Esophagus squamous epithelium (tissue), 5 donors: ENCODE results near the gene MRPL33. TPM values are rescaled to one million over a fixed set of nuclear protein-coding genes. Genes with fewer than 3 reads are reported as not detected.

Source experiments
- DNase-seq: peaks from one replicate; lab custom pipeline; 2025; lab: John Stamatoyannopoulos, UW
- H3K27ac ChIP-seq, 4 donors: fragments of 200-600 bp; sonication (generic); one replicate each; pipeline ENCODE4 v1.5.1; 2016 to 2019; ENCODE audit warnings: mild to moderate bottlenecking in 1 of 4
- H3K27me3 ChIP-seq, 4 donors: fragments of 200-600 bp; sonication (generic); 1 replicate in 3 of 4; 2 replicates in 1 of 4; pipeline versions ENCODE4 v1.5.1 to v1.6.0; 2017 to 2021; ENCODE audit warnings: antibody characterized with exemption in 1 of 4
- H3K36me3 ChIP-seq, 3 donors: fragments of 200-600 bp; sonication (generic); one replicate each; pipeline ENCODE4 v1.5.1; 2016 to 2019
- H3K4me1 ChIP-seq, 3 donors: fragments of 200-600 bp; sonication (generic); one replicate each; pipeline ENCODE4 v1.5.1; 2017 to 2019
- H3K4me3 ChIP-seq, 4 donors: fragments of 200-600 bp; sonication (generic); 1 replicate in 3 of 4; 2 replicates in 1 of 4; pipeline ENCODE4 v1.5.1; 2016 to 2019; ENCODE audit warnings: mild to moderate bottlenecking in 2 of 4, moderate library complexity in 1 of 4
- H3K9me3 ChIP-seq, 3 donors: fragments of 200-600 bp; sonication (generic); one replicate each; pipeline ENCODE4 v1.5.1; 2016 to 2019
- CTCF ChIP-seq, 6 experiments: fragments of 450-650 bp in 4 of 6; fragments of 200-600 bp in 2 of 6; sonication (generic) in 2 of 6; IDR thresholded peaks; one replicate each; pipeline ENCODE4 v1.5.1; 2016 to 2019; ENCODE audit warnings: antibody characterized with exemption in 6 of 6, mild to moderate bottlenecking in 4 of 6, moderate library complexity in 4 of 6
- POLR2A ChIP-seq, 4 donors: fragments of 450-650 bp; IDR thresholded peaks; one replicate each; pipeline ENCODE4 v1.6.1; 2017; ENCODE audit warnings: antibody characterized with exemption in 4 of 4, mild to moderate bottlenecking in 4 of 4, moderate library complexity in 3 of 4
- WGBS, 2 donors: methylation state at CpG; one replicate each; pipeline ENCODE4 v1.1.5; 2018; 5-methylcytosine and 5-hydroxymethylcytosine counted together
- intact Hi-C: fragments of 100-400 bp; cut with DNase I; formaldehyde crosslinking; loops from one replicate; pipeline ENCODE4 v1.15.0; 2022
- total RNA-seq, 4 donors: library from RNA; depleted of rRNA; stranded (reverse); fragments of >200 nt; gene quantifications; one replicate each; pipeline ENCODE4 v1.1.0, GENCODE V29; 2016
- donor health status: DM: yes; HTN: yes; CAD: no.

MRPL33 gene
- total RNA-seq, 4 donors from 2014 or later, result 50.4 to 114 (median 70.9) TPM

GRCh38 chr2:27779417-27780055 is 8.0 kb downstream of the MRPL33 start:
- Histone ChIP-seq H3K9me3 (no peaks in the 10 kb centered on the region), H3K4me1 (peaks cover under 1 to 60% (median 11%) of the 10 kb centered on the region in 3 donors), H3K27ac (peak overlapping the region; percentile 35 to 82 (median 76)), H3K36me3 (peaks cover 0 to 63% (median 0%) of the 10 kb centered on the region in 3 donors), H3K27me3 (no peaks in the 10 kb centered on the region), H3K4me3 (no peak overlapping the region)
- intact Hi-C loops, result no loop called here
- DNase-seq, result no peak
- no peak for TF ChIP-seq POLR2A (IDR thresholded peaks at IDR 0.05)
- TF ChIP-seq CTCF (IDR thresholded peaks at IDR 0.05), result no peak
- 54 to 58% methylated on average over 5 of the region's 5 CpGs for WGBS, 2 donors

GRCh38 chr2:27781496-27781895 is 10.0 kb downstream of the MRPL33 start:
- H3K4me1 ChIP-seq, result peaks cover 0 to 41% (median 11%) of the 10 kb centered on the region in 3 donors
- no peak overlapping the region for H3K27ac ChIP-seq
- no peaks in the 10 kb centered on the region for H3K27me3 ChIP-seq
- intact Hi-C loops, result no loop called here
- no peaks in the 10 kb centered on the region for H3K9me3 ChIP-seq
- H3K4me3 ChIP-seq, result no peak overlapping the region
- 87 to 90% methylated on average over 2 of the region's 2 CpGs for WGBS, 2 donors
- TF ChIP-seq POLR2A (IDR thresholded peaks at IDR 0.05) (no peak), CTCF (IDR thresholded peaks at IDR 0.05) (no peak)
- peaks cover 0 to 45% (median 0%) of the 10 kb centered on the region in 3 donors for H3K36me3 ChIP-seq
- DNase-seq, result no peak

- TF ChIP-seq POLR2A (IDR thresholded peaks at IDR 0.05) (no peak), CTCF (IDR thresholded peaks at IDR 0.05) (no peak)
- Histone ChIP-seq H3K4me1 (peaks cover 0 to 28% (median 8%) of the 10 kb centered on the region in 3 donors), H3K27me3 (no peaks in the 10 kb centered on the region), H3K36me3 (peaks cover 0 to 33% (median 0%) of the 10 kb centered on the region in 3 donors), H3K9me3 (no peaks in the 10 kb centered on the region), H3K27ac (no peak overlapping the region), H3K4me3 (no peak overlapping the region)
- 50 to 73% methylated on average over 1 of the region's 1 CpG for WGBS, 2 donors
- intact Hi-C loops, result no loop called here
- no peak for DNase-seq
Observed at GRCh38 chr2:27782701-27783100, 11.2 kb downstream of the MRPL33 start.

- intact Hi-C loops, result no loop called here
- Histone ChIP-seq H3K9me3 (no peaks in the 10 kb centered on the region), H3K27ac (no peak overlapping the region), H3K4me3 (no peak overlapping the region), H3K4me1 (peaks cover 0 to 7% (median 7%) of the 10 kb centered on the region in 3 donors), H3K36me3 (no peaks in the 10 kb centered on the region), H3K27me3 (no peaks in the 10 kb centered on the region)
- 97% methylated on average over 1 of the region's 1 CpG for WGBS, 2 donors
- DNase-seq, result no peak
- TF ChIP-seq CTCF (IDR thresholded peaks at IDR 0.05), result no peak
- TF ChIP-seq POLR2A (IDR thresholded peaks at IDR 0.05), result no peak
Observed at GRCh38 chr2:27790796-27791195, 19.3 kb downstream of the MRPL33 start.

GRCh38 chr2:27792759-27793158 is 21.2 kb downstream of the MRPL33 start:
- no peak overlapping the region for H3K27ac ChIP-seq
- DNase-seq, result no peak
- H3K4me1 ChIP-seq, result peaks cover 0 to 19% (median 11%) of the 10 kb centered on the region in 3 donors
- intact Hi-C loops, result no loop called here
- no peak overlapping the region for H3K4me3 ChIP-seq
- H3K27me3 ChIP-seq, result no peaks in the 10 kb centered on the region
- no peaks in the 10 kb centered on the region for H3K36me3 ChIP-seq
- TF ChIP-seq CTCF (IDR thresholded peaks at IDR 0.05) (no peak), POLR2A (IDR thresholded peaks at IDR 0.05) (no peak)
- no peaks in the 10 kb centered on the region for H3K9me3 ChIP-seq
